DOHH2 (cell line): Measurements from ENCODE around the gene FADS3.

Experiments
- EZH2phosphoT487 ChIP-seq: fragments of 200-600 bp; sonication (generic); IDR thresholded peaks from 2 replicates; pipeline ENCODE4 v1.6.1; 2017; ENCODE audit warnings: borderline replicate concordance, mild to moderate bottlenecking, antibody characterized with exemption, low read length, moderate library complexity, mixed read lengths
- TF ChIP-seq, protein P1 (sequence below): fragments of 200-600 bp; sonication (generic); IDR thresholded peaks from one replicate; pipeline ENCODE4 v1.5.1; 2014; ENCODE audit warnings: antibody characterized with exemption, mild to moderate bottlenecking, low read depth, low read length; ENCODE audit not compliant: poor library complexity, severe bottlenecking

- TF ChIP-seq EZH2phosphoT487: no peak
- TF ChIP-seq, protein P1, sequence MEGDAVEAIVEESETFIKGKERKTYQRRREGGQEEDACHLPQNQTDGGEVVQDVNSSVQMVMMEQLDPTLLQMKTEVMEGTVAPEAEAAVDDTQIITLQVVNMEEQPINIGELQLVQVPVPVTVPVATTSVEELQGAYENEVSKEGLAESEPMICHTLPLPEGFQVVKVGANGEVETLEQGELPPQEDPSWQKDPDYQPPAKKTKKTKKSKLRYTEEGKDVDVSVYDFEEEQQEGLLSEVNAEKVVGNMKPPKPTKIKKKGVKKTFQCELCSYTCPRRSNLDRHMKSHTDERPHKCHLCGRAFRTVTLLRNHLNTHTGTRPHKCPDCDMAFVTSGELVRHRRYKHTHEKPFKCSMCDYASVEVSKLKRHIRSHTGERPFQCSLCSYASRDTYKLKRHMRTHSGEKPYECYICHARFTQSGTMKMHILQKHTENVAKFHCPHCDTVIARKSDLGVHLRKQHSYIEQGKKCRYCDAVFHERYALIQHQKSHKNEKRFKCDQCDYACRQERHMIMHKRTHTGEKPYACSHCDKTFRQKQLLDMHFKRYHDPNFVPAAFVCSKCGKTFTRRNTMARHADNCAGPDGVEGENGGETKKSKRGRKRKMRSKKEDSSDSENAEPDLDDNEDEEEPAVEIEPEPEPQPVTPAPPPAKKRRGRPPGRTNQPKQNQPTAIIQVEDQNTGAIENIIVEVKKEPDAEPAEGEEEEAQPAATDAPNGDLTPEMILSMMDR: no peak
Measured at GRCh38 chr11:61898247-61898582, 6.9 kb upstream of the FADS3 start.
